Measurements from ENCODE around the gene TMEM154.

TMEM154 gene

GRCh38 chr4:152586668-152587067, 93.1 kb downstream of the TMEM154 start:
- no peak overlapping the region for H3K4me3 ChIP-seq (ENCODE audit: low read depth, low read length)
- DNase-seq (ENCODE audit: low read depth), result peak; percentile 70
- no peak for TF ChIP-seq POLR2A (IDR thresholded peaks at IDR 0.05; ENCODE audit: extremely low read depth, insufficient read length)
- TF ChIP-seq CTCF (IDR thresholded peaks at IDR 0.05; ENCODE audit: low read depth, low read length), result no peak

GRCh38 chr4:152585023-152585441, 94.8 kb downstream of the TMEM154 start:
- no peak for DNase-seq (ENCODE audit: low read depth)
- H3K4me3 ChIP-seq (ENCODE audit: low read depth, low read length), result no peak overlapping the region
- TF ChIP-seq MAX (IDR thresholded peaks at IDR 0.05; ENCODE audit: low read depth, low read length) (no peak), CTCF (IDR thresholded peaks at IDR 0.05; ENCODE audit: low read depth, low read length) (no peak), MYC (IDR thresholded peaks at IDR 0.05; ENCODE audit: low read depth, low read length) (no peak), POLR2A (IDR thresholded peaks at IDR 0.05; ENCODE audit: extremely low read depth, insufficient read length) (no peak)

GRCh38 chr4:152581536-152582160, 98.1 kb downstream of the TMEM154 start:
- TF ChIP-seq POLR2A (IDR thresholded peaks at IDR 0.05; ENCODE audit: extremely low read depth, insufficient read length) (no peak), MAX (IDR thresholded peaks at IDR 0.05; ENCODE audit: low read depth, low read length) (no peak), CTCF (IDR thresholded peaks at IDR 0.05; ENCODE audit: low read depth, low read length) (no peak), MYC (IDR thresholded peaks at IDR 0.05; ENCODE audit: low read depth, low read length) (no peak)
- peak; percentile 12 for DNase-seq (ENCODE audit: low read depth)
- no peak overlapping the region for H3K4me3 ChIP-seq (ENCODE audit: low read depth, low read length)

GRCh38 chr4:152579916-152580315, 99.9 kb downstream of the TMEM154 start:
- H3K4me3 ChIP-seq (ENCODE audit: low read depth, low read length), result no peak overlapping the region
- no peak for TF ChIP-seq POLR2A (IDR thresholded peaks at IDR 0.05; ENCODE audit: extremely low read depth, insufficient read length)
- no peak for TF ChIP-seq MYC (IDR thresholded peaks at IDR 0.05; ENCODE audit: low read depth, low read length)
- TF ChIP-seq MAX (IDR thresholded peaks at IDR 0.05; ENCODE audit: low read depth, low read length), result no peak
- no peak for TF ChIP-seq CTCF (IDR thresholded peaks at IDR 0.05; ENCODE audit: low read depth, low read length)
- no peak for DNase-seq (ENCODE audit: low read depth)

GRCh38 chr4:152579107-152579764, 100.6 kb downstream of the TMEM154 start:
- H3K4me3 ChIP-seq (ENCODE audit: low read depth, low read length), result no peak overlapping the region
- TF ChIP-seq MAX (IDR thresholded peaks at IDR 0.05; ENCODE audit: low read depth, low read length) (no peak), POLR2A (IDR thresholded peaks at IDR 0.05; ENCODE audit: extremely low read depth, insufficient read length) (no peak), MYC (IDR thresholded peaks at IDR 0.05; ENCODE audit: low read depth, low read length) (no peak), CTCF (IDR thresholded peaks at IDR 0.05; ENCODE audit: low read depth, low read length) (no peak)
- DNase-seq (ENCODE audit: low read depth), result no peak
